Hematopoietic multipotent progenitor cell (in vitro differentiated cells): ENCODE data around the gene JAZF1. TPM values are rescaled to one million over a fixed set of nuclear protein-coding genes. Genes with fewer than 3 reads are reported as not detected.
A peak's percentile ranks its signal among the peaks of the same experiment; 100 is the strongest.

Source experiments
- DNase-seq, 3 donors: peaks; one replicate each; pipeline ENCODE4 v3.0.0-alpha.2; 2011 to 2015; ENCODE audit warnings: low read depth in 2 of 3, low spot score in 2 of 3
- total RNA-seq: library from RNA; depleted of rRNA; stranded (reverse); fragments of >200 nt; gene quantifications from one replicate; pipeline ENCODE4 v1.2.3, GENCODE V29; 2012

JAZF1 gene
- total RNA-seq, 1 donor = 0.54 TPM

GRCh38 chr7:28192786-28193585 is 12.4 kb upstream of the JAZF1 start:
- no peak for DNase-seq

- DNase-seq = no peak
Measured at GRCh38 chr7:28191751-28192150, 11.2 kb upstream of the JAZF1 start.

- no peak for DNase-seq
Measured at GRCh38 chr7:28191184-28191583, 10.6 kb upstream of the JAZF1 start.

GRCh38 chr7:28190077-28190710 is 9.6 kb upstream of the JAZF1 start:
- DNase-seq = no peak

GRCh38 chr7:28187012-28187411 is 6.4 kb upstream of the JAZF1 start:
- no peak for DNase-seq

GRCh38 chr7:28183627-28184026 is 3.0 kb upstream of the JAZF1 start:
- DNase-seq = no peak

GRCh38 chr7:28182071-28182471 is 1.5 kb upstream of the JAZF1 start:
- DNase-seq = no peak

GRCh38 chr7:28181416-28181815 is 821 bp upstream of the JAZF1 start:
- DNase-seq = no peak

- DNase-seq = no peak
Measured at GRCh38 chr7:28180031-28180363, 598 bp downstream of the JAZF1 start.

GRCh38 chr7:28179120-28180030 is 1.2 kb downstream of the JAZF1 start:
- peak; percentile 40 to 69 (median 51) for DNase-seq

- DNase-seq = no peak
Measured at GRCh38 chr7:28178599-28178998, 2.0 kb downstream of the JAZF1 start.

GRCh38 chr7:28177836-28178235 is 2.8 kb downstream of the JAZF1 start:
- no peak for DNase-seq

GRCh38 chr7:28176645-28177044 is 4.0 kb downstream of the JAZF1 start:
- DNase-seq = no peak

GRCh38 chr7:28176174-28176573 is 4.4 kb downstream of the JAZF1 start:
- DNase-seq = no peak

- DNase-seq = no peak
Measured at GRCh38 chr7:28174901-28175661, 5.5 kb downstream of the JAZF1 start.

- DNase-seq = no peak
Measured at GRCh38 chr7:28174442-28174841, 6.2 kb downstream of the JAZF1 start.

GRCh38 chr7:28173531-28173930 is 7.1 kb downstream of the JAZF1 start:
- DNase-seq = no peak

GRCh38 chr7:28172958-28173357 is 7.6 kb downstream of the JAZF1 start:
- no peak for DNase-seq

- DNase-seq = no peak
Measured at GRCh38 chr7:28170701-28171100, 9.9 kb downstream of the JAZF1 start.

GRCh38 chr7:28169230-28169629 is 11.4 kb downstream of the JAZF1 start:
- no peak for DNase-seq
